Brain microvascular endothelial cell (primary cell): ENCODE results near the gene LAPTM4A.

Experiments used
- DNase-seq: peaks from one replicate; pipeline ENCODE4 v3.0.0-alpha.2; 2020
- H3K27ac ChIP-seq: fragments of 250-450 bp; sonication (Bioruptor Pico); 2 replicates; pipeline ENCODE4 v1.5.1; 2020; ENCODE audit warnings: mild to moderate bottlenecking, moderate library complexity
- H3K27me3 ChIP-seq: fragments of 250-450 bp; sonication (Bioruptor Pico); replicated peaks from 2 replicates; pipeline ENCODE4 v1.5.1; 2020; ENCODE audit warnings: mild to moderate bottlenecking
- H3K36me3 ChIP-seq: fragments of 250-450 bp; sonication (Bioruptor Pico); replicated peaks from 2 replicates; pipeline ENCODE4 v1.5.1; 2020; ENCODE audit warnings: mild to moderate bottlenecking
- H3K4me3 ChIP-seq: 2 replicates; pipeline ENCODE4 v1.5.1; 2011; ENCODE audit warnings: low read depth, mild to moderate bottlenecking, control low read depth, low read length, moderate library complexity
- in situ Hi-C: cut with HindIII; loops from 2 replicates; pipeline ENCODE4 v1.10.0; 2017; ENCODE audit warnings: low sequenced_read_pairs, low pct_ligation_motif_present
- TF ChIP-seq, protein P1 (sequence below): IDR thresholded peaks from 2 replicates; pipeline ENCODE4 v1.5.1; 2011; ENCODE audit warnings: low read depth, mild to moderate bottlenecking, moderate library complexity, low read length, control low read depth, inconsistent platforms; ENCODE audit errors: missing control alignments

Gene LAPTM4A

DNA sequence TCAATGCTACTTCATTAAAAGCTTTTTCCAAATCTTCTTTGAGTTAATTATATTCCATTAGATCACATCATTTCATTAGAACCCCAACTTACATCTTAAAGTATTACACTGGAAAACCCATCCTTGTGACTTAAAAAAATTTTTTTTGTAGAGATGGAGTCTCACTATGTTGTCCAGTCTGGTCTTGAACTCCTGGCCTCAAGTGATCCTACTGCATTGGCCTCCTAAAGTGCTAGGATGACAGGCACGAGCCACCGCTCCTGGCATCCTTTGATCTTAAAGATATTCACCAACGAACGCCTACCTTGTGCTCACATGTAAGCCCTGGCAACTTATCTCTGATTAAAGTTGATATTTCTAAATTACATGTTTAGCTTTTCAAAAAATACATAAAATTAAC is 6.7 kb downstream of the LAPTM4A start:
- no peak overlapping the region for H3K4me3 ChIP-seq
- no peak for DNase-seq
- no peak overlapping the region for H3K27ac ChIP-seq
- peaks cover 8% of the 10 kb centered on the region for H3K36me3 ChIP-seq
- in situ Hi-C loops, result no loop called here
- TF ChIP-seq, protein P1, sequence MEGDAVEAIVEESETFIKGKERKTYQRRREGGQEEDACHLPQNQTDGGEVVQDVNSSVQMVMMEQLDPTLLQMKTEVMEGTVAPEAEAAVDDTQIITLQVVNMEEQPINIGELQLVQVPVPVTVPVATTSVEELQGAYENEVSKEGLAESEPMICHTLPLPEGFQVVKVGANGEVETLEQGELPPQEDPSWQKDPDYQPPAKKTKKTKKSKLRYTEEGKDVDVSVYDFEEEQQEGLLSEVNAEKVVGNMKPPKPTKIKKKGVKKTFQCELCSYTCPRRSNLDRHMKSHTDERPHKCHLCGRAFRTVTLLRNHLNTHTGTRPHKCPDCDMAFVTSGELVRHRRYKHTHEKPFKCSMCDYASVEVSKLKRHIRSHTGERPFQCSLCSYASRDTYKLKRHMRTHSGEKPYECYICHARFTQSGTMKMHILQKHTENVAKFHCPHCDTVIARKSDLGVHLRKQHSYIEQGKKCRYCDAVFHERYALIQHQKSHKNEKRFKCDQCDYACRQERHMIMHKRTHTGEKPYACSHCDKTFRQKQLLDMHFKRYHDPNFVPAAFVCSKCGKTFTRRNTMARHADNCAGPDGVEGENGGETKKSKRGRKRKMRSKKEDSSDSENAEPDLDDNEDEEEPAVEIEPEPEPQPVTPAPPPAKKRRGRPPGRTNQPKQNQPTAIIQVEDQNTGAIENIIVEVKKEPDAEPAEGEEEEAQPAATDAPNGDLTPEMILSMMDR, result no peak
- H3K27me3 ChIP-seq, result no peaks in the 10 kb centered on the region

DNA sequence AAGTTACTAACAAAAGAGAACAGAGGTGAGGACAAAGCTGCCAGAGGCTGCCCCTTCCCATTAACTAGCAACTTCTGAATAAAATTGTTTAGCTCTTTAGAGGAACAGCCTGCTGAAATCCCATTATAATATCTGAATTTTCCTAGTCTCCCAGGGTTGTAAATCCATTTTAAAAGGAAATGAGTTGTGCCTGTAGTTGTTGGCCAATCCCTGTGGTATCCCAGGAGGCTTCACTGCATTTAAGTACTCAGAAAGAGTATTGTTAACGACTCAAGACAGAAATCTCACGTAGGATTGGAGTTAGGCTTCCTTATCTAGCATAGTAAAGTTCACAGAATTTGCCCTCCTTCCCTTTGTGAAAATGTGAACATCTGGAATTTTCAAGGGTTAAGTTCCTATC is 8.9 kb downstream of the LAPTM4A start:
- H3K27ac ChIP-seq, result no peak overlapping the region
- DNase-seq, result no peak
- in situ Hi-C loops, result no loop called here
- H3K36me3 ChIP-seq, result peaks cover 28% of the 10 kb centered on the region
- H3K27me3 ChIP-seq, result no peaks in the 10 kb centered on the region
- TF ChIP-seq, protein P1, result no peak
- H3K4me3 ChIP-seq, result no peak overlapping the region

DNA sequence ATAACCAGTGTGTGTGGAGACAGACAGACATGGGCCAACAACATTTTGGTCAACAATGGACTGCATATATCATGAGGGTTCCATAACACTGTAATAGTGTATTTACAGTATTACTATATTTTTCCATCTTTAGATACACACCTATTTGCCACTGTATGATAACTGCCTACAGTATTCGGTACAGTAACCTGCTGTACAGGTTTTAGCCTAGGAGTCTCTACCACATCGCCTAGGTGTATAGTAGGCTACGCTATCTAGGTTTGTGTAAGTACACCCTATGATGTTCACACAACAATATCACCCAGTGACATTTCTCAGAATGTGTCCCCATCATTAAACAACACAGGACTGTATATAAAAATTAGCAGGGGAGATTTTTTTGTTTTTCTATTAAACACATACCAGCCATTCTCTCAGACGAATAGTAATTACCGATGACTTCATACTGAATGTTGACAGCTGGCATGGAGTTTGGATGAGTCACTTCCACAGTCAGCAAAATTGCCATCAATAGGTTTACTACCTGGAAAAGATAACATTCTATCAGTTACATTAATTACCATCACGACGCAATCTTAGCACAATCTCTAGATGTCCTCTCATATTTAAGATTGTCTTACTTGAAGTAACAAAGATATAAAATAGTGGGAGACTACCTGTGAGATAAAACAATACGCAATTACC is 10.8 kb downstream of the LAPTM4A start:
- no peak for DNase-seq
- no peaks in the 10 kb centered on the region for H3K27me3 ChIP-seq
- peaks cover 42% of the 10 kb centered on the region for H3K36me3 ChIP-seq

DNA sequence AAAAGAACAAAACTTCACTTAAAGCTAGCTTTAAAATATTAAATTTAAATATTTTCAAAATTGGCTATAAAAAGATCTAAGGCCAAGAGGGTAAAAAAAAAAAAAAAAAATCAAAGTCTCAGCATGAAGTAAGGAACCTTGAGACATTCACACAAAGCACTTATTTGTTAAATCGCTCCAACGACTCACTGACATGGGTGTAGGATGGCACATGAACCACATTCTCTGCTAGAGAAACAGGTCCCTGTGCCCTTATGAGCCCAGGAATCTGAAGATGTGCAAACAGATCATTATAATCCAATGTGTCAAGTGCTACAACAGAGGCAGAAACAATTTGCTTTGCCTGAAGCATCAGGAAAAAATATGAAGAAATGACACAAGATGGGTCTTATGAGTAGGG is 13.8 kb downstream of the LAPTM4A start:
- Histone ChIP-seq H3K27me3 (no peaks in the 10 kb centered on the region), H3K36me3 (peaks cover 70% of the 10 kb centered on the region), H3K4me3 (no peak overlapping the region), H3K27ac (no peak overlapping the region)
- in situ Hi-C loops, result no loop called here
- TF ChIP-seq, protein P1, result no peak
- DNase-seq, result no peak

More for the DNA sequence above, 10.8 kb downstream of the LAPTM4A start:
- no peak overlapping the region for H3K27ac ChIP-seq
- H3K4me3 ChIP-seq, result no peak overlapping the region
- TF ChIP-seq, protein P1, result no peak
- in situ Hi-C loops, result no loop called here

DNA sequence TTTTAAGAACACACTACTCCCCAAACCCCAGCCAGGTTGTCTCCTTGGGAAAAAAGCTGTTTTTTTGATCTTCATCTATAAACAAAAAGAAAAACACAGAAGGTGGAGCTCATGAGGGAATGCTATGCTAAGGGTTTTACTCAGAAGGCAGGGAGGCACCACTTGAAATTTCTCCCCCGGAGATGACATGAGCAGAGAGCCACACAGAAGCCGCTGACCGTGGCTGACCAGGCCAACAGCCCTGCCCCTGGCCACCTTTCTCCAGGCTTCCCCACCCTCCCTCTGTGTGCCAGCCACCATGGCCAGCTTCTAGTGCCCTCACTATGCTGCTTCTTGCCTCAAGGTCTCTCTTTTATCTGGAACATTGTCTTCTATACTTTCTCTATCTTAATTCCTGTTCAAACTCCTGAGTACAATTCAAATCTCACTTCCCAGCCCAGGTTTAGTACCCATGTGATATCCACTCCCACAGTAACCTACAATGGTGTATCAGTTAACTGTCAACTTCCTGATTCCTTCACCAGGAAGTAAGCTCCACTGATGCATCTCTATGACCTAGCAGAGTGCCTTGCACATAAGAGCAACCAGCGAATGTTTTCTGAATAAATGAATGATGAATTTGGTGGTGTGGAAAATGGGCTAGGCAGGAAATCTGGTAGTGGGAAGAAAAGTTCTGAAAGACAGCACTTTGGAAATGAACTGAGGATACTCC is 15.3 kb downstream of the LAPTM4A start:
- TF ChIP-seq, protein P1, result no peak

More for the DNA sequence above, 15.3 kb downstream of the LAPTM4A start:
- Histone ChIP-seq H3K36me3 (peaks cover 84% of the 10 kb centered on the region), H3K4me3 (no peak overlapping the region), H3K27me3 (no peaks in the 10 kb centered on the region), H3K27ac (no peak overlapping the region)
- DNase-seq, result no peak
- in situ Hi-C loops, result no loop called here
